Measurements from ENCODE around the gene PRKG1. TPM values are rescaled to one million over a fixed set of nuclear protein-coding genes. Genes with fewer than 3 reads are reported as not detected.

Gene PRKG1
- total RNA-seq, 1 donor from 2014 or later, result 22.8 TPM

GRCh38 chr10:51724038-51724437, 649.8 kb downstream of the PRKG1 start:
- Mint-ChIP-seq H3K4me1 (ENCODE audit: low read depth) (peaks cover 14% of the 10 kb centered on the region), H3K27me3 (ENCODE audit: low read depth) (no peaks in the 10 kb centered on the region), H3K9me3 (ENCODE audit: low read depth) (peaks cover 7% of the 10 kb centered on the region), H3K27ac (ENCODE audit: unreplicated experiment) (no peak overlapping the region), H3K36me3 (ENCODE audit: low read depth) (peaks cover 2% of the 10 kb centered on the region), H3K4me3 (ENCODE audit: unreplicated experiment) (no peak overlapping the region)
- TF ChIP-seq CTCF (IDR thresholded peaks at IDR 0.05), result no peak
- DNase-seq (ENCODE audit: low spot score), result no peak

- no peak overlapping the region for H3K4me3 Mint-ChIP-seq (ENCODE audit: unreplicated experiment)
- H3K27me3 Mint-ChIP-seq (ENCODE audit: low read depth), result no peaks in the 10 kb centered on the region
- no peak for DNase-seq (ENCODE audit: low spot score)
- TF ChIP-seq CTCF (IDR thresholded peaks at IDR 0.05), result no peak
- H3K4me1 Mint-ChIP-seq (ENCODE audit: low read depth), result peaks cover 31% of the 10 kb centered on the region
- H3K9me3 Mint-ChIP-seq (ENCODE audit: low read depth), result no peaks in the 10 kb centered on the region
- no peaks in the 10 kb centered on the region for H3K36me3 Mint-ChIP-seq (ENCODE audit: low read depth)
- H3K27ac Mint-ChIP-seq (ENCODE audit: unreplicated experiment), result no peak overlapping the region
Observed at GRCh38 chr10:51729822-51730555, 655.7 kb downstream of the PRKG1 start.

- DNase-seq (ENCODE audit: low spot score), result no peak
Observed at GRCh38 chr10:51733057-51733456, 658.8 kb downstream of the PRKG1 start.

GRCh38 chr10:51743146-51743545, 668.9 kb downstream of the PRKG1 start:
- no peak for DNase-seq (ENCODE audit: low spot score)
- H3K4me3 Mint-ChIP-seq (ENCODE audit: unreplicated experiment), result no peak overlapping the region
- no peaks in the 10 kb centered on the region for H3K9me3 Mint-ChIP-seq (ENCODE audit: low read depth)
- peaks cover 6% of the 10 kb centered on the region for H3K4me1 Mint-ChIP-seq (ENCODE audit: low read depth)
- H3K36me3 Mint-ChIP-seq (ENCODE audit: low read depth), result no peaks in the 10 kb centered on the region
- TF ChIP-seq CTCF (IDR thresholded peaks at IDR 0.05), result no peak
- no peaks in the 10 kb centered on the region for H3K27me3 Mint-ChIP-seq (ENCODE audit: low read depth)
- no peak overlapping the region for H3K27ac Mint-ChIP-seq (ENCODE audit: unreplicated experiment)

More at GRCh38 chr10:51733057-51733456, 658.8 kb downstream of the PRKG1 start:
- H3K27me3 Mint-ChIP-seq (ENCODE audit: low read depth), result no peaks in the 10 kb centered on the region
- H3K36me3 Mint-ChIP-seq (ENCODE audit: low read depth), result no peaks in the 10 kb centered on the region
- H3K27ac Mint-ChIP-seq (ENCODE audit: unreplicated experiment), result peak overlapping the region; percentile 18
- H3K4me3 Mint-ChIP-seq (ENCODE audit: unreplicated experiment), result no peak overlapping the region
- no peak for TF ChIP-seq CTCF (IDR thresholded peaks at IDR 0.05)
- no peaks in the 10 kb centered on the region for H3K9me3 Mint-ChIP-seq (ENCODE audit: low read depth)
- peaks cover 31% of the 10 kb centered on the region for H3K4me1 Mint-ChIP-seq (ENCODE audit: low read depth)

- Mint-ChIP-seq H3K27me3 (ENCODE audit: low read depth) (no peaks in the 10 kb centered on the region), H3K27ac (ENCODE audit: unreplicated experiment) (no peak overlapping the region), H3K4me1 (ENCODE audit: low read depth) (peaks cover 6% of the 10 kb centered on the region), H3K36me3 (ENCODE audit: low read depth) (no peaks in the 10 kb centered on the region), H3K9me3 (ENCODE audit: low read depth) (no peaks in the 10 kb centered on the region), H3K4me3 (ENCODE audit: unreplicated experiment) (no peak overlapping the region)
- no peak for DNase-seq (ENCODE audit: low spot score)
- TF ChIP-seq CTCF (IDR thresholded peaks at IDR 0.05), result no peak
Observed at GRCh38 chr10:51744235-51745000, 670.1 kb downstream of the PRKG1 start.

Data from chondrocyte (in vitro differentiated cells).